ENCODE results near the gene GORASP1. TPM values are rescaled to one million over a fixed set of nuclear protein-coding genes. Genes with fewer than 3 reads are reported as not detected.

Gene GORASP1
- total RNA-seq, 1 experiment from 2014 or later: 43.6 TPM

DNA sequence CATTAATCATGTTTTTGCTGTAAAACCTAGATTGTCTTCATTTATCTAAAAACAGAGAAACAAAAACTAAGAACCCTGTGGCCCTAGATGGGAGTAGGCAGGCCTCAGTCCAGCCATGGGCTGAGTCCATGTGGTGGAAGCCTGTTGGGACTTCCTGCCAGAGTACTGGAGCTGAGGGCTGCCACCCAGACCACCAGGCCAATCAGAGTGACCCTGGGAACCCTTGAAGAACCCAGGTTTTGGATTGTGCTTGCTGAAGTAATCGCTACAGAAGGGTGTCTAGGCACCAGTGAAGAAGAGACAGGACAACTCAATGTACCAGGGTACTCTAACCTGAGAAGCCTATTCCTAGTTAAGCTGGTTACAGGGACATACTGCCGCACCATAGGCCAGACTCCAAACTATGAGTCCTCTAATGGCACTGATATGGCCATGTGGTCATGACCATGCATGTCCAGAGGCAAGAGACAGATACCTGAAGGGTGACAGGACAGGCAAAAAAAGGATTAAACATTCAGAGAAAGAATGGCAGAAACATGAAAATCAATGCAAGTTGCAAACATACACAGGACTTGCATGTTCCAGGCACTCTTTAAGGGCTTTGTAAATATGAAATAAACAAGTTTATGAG lies 33.0 kb upstream of the GORASP1 start:
- ChIA-PET CTCF (no interaction called here), POLR2A (no interaction called here)
- H3K4me1 ChIP-seq: peaks cover 11% of the 10 kb centered on the region
- Mint-ChIP-seq H3K27me3 (ENCODE audit: insufficient read depth, unreplicated experiment) (no peaks in the 10 kb centered on the region), H3K4me3 (ENCODE audit: unreplicated experiment) (no peak overlapping the region), H3K27ac (ENCODE audit: unreplicated experiment) (peak overlapping the region; percentile 35), H3K9me3 (ENCODE audit: unreplicated experiment) (no peaks in the 10 kb centered on the region), H3K36me3 (ENCODE audit: insufficient read depth, unreplicated experiment) (peaks cover 45% of the 10 kb centered on the region), H3K4me1 (ENCODE audit: low read depth, unreplicated experiment) (peaks cover 15% of the 10 kb centered on the region)
- H3K4me3 ChIP-seq (ENCODE audit: low read depth, low read length): no peak overlapping the region
- peaks cover 2% of the 10 kb centered on the region for H3K36me3 ChIP-seq (ENCODE audit: control insufficient read depth, insufficient read depth, low read length)
- TF ChIP-seq, protein P1, sequence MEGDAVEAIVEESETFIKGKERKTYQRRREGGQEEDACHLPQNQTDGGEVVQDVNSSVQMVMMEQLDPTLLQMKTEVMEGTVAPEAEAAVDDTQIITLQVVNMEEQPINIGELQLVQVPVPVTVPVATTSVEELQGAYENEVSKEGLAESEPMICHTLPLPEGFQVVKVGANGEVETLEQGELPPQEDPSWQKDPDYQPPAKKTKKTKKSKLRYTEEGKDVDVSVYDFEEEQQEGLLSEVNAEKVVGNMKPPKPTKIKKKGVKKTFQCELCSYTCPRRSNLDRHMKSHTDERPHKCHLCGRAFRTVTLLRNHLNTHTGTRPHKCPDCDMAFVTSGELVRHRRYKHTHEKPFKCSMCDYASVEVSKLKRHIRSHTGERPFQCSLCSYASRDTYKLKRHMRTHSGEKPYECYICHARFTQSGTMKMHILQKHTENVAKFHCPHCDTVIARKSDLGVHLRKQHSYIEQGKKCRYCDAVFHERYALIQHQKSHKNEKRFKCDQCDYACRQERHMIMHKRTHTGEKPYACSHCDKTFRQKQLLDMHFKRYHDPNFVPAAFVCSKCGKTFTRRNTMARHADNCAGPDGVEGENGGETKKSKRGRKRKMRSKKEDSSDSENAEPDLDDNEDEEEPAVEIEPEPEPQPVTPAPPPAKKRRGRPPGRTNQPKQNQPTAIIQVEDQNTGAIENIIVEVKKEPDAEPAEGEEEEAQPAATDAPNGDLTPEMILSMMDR (IDR thresholded peaks at IDR 0.05; ENCODE audit: insufficient read depth in 1 of 2, low read depth in 1 of 2, low read length in 1 of 2, severe bottlenecking in 1 of 2, unreplicated experiment in 1 of 2): no peak
- no peak for DNase-seq
- intact Hi-C loops (cut with micrococcal nuclease; ENCODE audit: unreplicated experiment): no loop called here
- H3K9me3 ChIP-seq: no peaks in the 10 kb centered on the region
- no peaks in the 10 kb centered on the region for H3K27me3 ChIP-seq (replicated peaks; ENCODE audit: control insufficient read depth, insufficient read depth, low read length)
- no TSS peak for BruUV-seq (replicated peaks)

DNA sequence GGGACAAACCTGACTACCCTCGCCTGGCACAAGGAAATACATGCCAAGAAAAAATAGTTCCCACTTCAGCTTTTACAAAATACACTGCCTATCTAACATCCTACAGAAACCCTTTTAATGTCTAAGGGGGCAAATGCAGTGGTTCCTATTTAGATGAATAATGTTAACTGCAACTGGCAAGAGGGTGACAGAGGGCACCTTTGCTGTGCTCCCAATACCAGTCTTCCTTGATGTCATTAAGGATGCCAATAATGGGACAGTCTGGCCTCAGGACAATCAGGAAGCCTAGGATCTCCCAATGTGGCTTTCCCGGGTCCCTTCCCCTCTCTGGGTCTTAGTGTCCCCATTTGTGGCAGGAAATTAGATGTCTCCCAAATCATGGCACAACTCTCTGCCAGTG lies 32.0 kb upstream of the GORASP1 start:
- Mint-ChIP-seq H3K9me3 (ENCODE audit: unreplicated experiment) (no peaks in the 10 kb centered on the region), H3K27me3 (ENCODE audit: insufficient read depth, unreplicated experiment) (no peaks in the 10 kb centered on the region), H3K4me3 (ENCODE audit: unreplicated experiment) (no peak overlapping the region), H3K36me3 (ENCODE audit: insufficient read depth, unreplicated experiment) (peaks cover 37% of the 10 kb centered on the region), H3K27ac (ENCODE audit: unreplicated experiment) (no peak overlapping the region), H3K4me1 (ENCODE audit: low read depth, unreplicated experiment) (peaks cover 15% of the 10 kb centered on the region)
- Histone ChIP-seq H3K4me3 (ENCODE audit: low read depth, low read length) (no peak overlapping the region), H3K9me3 (no peaks in the 10 kb centered on the region), H3K4me1 (peaks cover 11% of the 10 kb centered on the region), H3K36me3 (ENCODE audit: control insufficient read depth, insufficient read depth, low read length) (peaks cover 2% of the 10 kb centered on the region), H3K27me3 (replicated peaks; ENCODE audit: control insufficient read depth, insufficient read depth, low read length) (no peaks in the 10 kb centered on the region)
- DNase-seq: no peak
- BruUV-seq (replicated peaks): no TSS peak
- TF ChIP-seq, protein P1 (IDR thresholded peaks at IDR 0.05; ENCODE audit: insufficient read depth in 1 of 2, low read depth in 1 of 2, low read length in 1 of 2, severe bottlenecking in 1 of 2, unreplicated experiment in 1 of 2): no peak
- intact Hi-C loops (cut with micrococcal nuclease; ENCODE audit: unreplicated experiment): no loop called here
- ChIA-PET POLR2A (no interaction called here), CTCF (no interaction called here)

DNA sequence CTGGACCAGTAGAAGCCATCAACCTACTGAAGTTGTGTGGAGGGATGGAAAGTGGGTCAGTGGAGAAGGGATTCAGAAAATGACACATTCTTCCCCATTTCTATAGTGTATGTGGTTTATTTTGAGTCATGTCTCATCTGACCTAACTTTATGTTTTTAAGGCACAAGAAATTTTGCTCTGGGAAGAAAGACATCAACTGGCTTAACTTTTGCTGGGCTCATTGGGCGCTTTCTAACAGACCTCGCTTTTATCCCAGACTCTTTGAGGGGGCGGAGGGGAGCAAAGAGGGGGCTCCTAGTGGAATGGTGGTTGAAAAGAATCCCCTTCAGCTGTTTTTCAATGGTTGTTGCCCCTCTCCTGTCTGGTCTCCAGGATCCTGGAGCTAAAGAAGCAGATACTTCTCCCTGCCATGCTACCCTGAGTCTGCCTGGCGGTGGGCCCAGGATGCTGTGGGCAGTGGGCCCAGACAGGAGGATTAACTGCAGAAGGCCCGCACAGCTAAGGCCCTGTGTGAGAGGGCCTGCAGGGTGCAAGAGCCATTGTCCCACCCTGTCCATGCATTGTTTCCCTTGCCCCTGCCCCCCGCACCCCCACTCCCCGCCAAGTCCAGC lies 31.5 kb upstream of the GORASP1 start:
- no TSS peak for BruUV-seq (replicated peaks)

More for the DNA sequence above, 31.5 kb upstream of the GORASP1 start:
- Histone ChIP-seq H3K9me3 (no peaks in the 10 kb centered on the region), H3K4me3 (ENCODE audit: low read depth, low read length) (no peak overlapping the region), H3K36me3 (ENCODE audit: control insufficient read depth, insufficient read depth, low read length) (peaks cover 2% of the 10 kb centered on the region), H3K4me1 (peaks cover 11% of the 10 kb centered on the region), H3K27me3 (replicated peaks; ENCODE audit: control insufficient read depth, insufficient read depth, low read length) (no peaks in the 10 kb centered on the region)
- intact Hi-C loops (cut with micrococcal nuclease; ENCODE audit: unreplicated experiment): no loop called here
- Mint-ChIP-seq H3K4me3 (ENCODE audit: unreplicated experiment) (no peak overlapping the region), H3K4me1 (ENCODE audit: low read depth, unreplicated experiment) (peaks cover 15% of the 10 kb centered on the region), H3K36me3 (ENCODE audit: insufficient read depth, unreplicated experiment) (peaks cover 32% of the 10 kb centered on the region), H3K9me3 (ENCODE audit: unreplicated experiment) (no peaks in the 10 kb centered on the region), H3K27ac (ENCODE audit: unreplicated experiment) (no peak overlapping the region), H3K27me3 (ENCODE audit: insufficient read depth, unreplicated experiment) (no peaks in the 10 kb centered on the region)
- ChIA-PET CTCF (no interaction called here), POLR2A (no interaction called here)
- TF ChIP-seq, protein P1 (IDR thresholded peaks at IDR 0.05; ENCODE audit: insufficient read depth in 1 of 2, low read depth in 1 of 2, low read length in 1 of 2, severe bottlenecking in 1 of 2, unreplicated experiment in 1 of 2): no peak
- DNase-seq: no peak

Data from Caco-2 (cell line).